ENCODE measurements around the gene NCMAP. TPM values are rescaled to one million over a fixed set of nuclear protein-coding genes. Genes with fewer than 3 reads are reported as not detected.

Gene NCMAP
- polyA plus RNA-seq, 2 of the 4 experiments (the other 2 are of a cell fraction), result 0.13 to 1.7 TPM

GRCh38 chr1:24536391-24536840, 19.5 kb upstream of the NCMAP start:
- Histone ChIP-seq H3K4me2 (peak overlapping the region; percentile 61), H3K4me1 (peaks cover 41% of the 10 kb centered on the region), H3K27ac (peak overlapping the region; percentile 59 to 79), H3K9me3 (no peaks in the 10 kb centered on the region), H3K4me3 (no peak overlapping the region)
- POLR2A ChIA-PET, result no interaction called here
- peak in 1 of 2 experiments; percentile 36 for DNase-seq (ENCODE audit: low read depth in 1 of 2, low spot score in 1 of 2)
- 12% methylated on average over 7 of the region's 7 CpGs for WGBS (ENCODE audit: missing lambda C conversion rate)
- no peak for FAIRE-seq
- CTCF ChIA-PET, result interaction anchor here (1.0 to 2.6 kb wide), 2 partner anchors 10 kb away, joined by 3 to 8 read pairs; no protein-coding TSS in a partner anchor
- no peak for TF ChIP-seq MAX (IDR thresholded peaks at IDR 0.05)
- TF ChIP-seq SREBF2 (IDR thresholded peaks at IDR 0.05), result no peak
- TF ChIP-seq CHD2 (IDR thresholded peaks at IDR 0.05; ENCODE audit: low read length, partially characterized antibody), result no peak
- TF ChIP-seq ZNF302 (CRISPR knock-in tag; IDR thresholded peaks at IDR 0.05), result no peak
- TF ChIP-seq NR3C1 (IDR thresholded peaks at IDR 0.05), result no peak
- TF ChIP-seq JUN (IDR thresholded peaks at IDR 0.05), result no peak
- TF ChIP-seq TP53 (CRISPR knock-in tag; IDR thresholded peaks at IDR 0.05), result no peak
- TF ChIP-seq KDM1A (IDR thresholded peaks at IDR 0.05; ENCODE audit: low read depth), result no peak
- TF ChIP-seq MAFK (IDR thresholded peaks at IDR 0.05; ENCODE audit: partially characterized antibody), result no peak
- no peak for TF ChIP-seq REST (IDR thresholded peaks at IDR 0.05)
- no peak for TF ChIP-seq EHF (CRISPR knock-in tag; IDR thresholded peaks at IDR 0.05)
- no peak for TF ChIP-seq BCL3 (IDR thresholded peaks at IDR 0.05)
- no peak for TF ChIP-seq CBX2 (IDR thresholded peaks at IDR 0.05; ENCODE audit: borderline replicate concordance, low read depth)
- TF ChIP-seq ZC3H11A (IDR thresholded peaks at IDR 0.05), result no peak
- TF ChIP-seq KDM5A (IDR thresholded peaks at IDR 0.05), result no peak
- TF ChIP-seq HOXB5 (CRISPR knock-in tag; IDR thresholded peaks at IDR 0.05), result no peak
- TF ChIP-seq RFX5 (IDR thresholded peaks at IDR 0.05), result no peak
- no peak for TF ChIP-seq RCOR1 (IDR thresholded peaks at IDR 0.05; ENCODE audit: low read depth, low read length)
- no peak for TF ChIP-seq FOXS1 (CRISPR knock-in tag; IDR thresholded peaks at IDR 0.05)
- no peak for TF ChIP-seq PBX3 (IDR thresholded peaks at IDR 0.05)
- ATAC-seq, result peak in 1 of 2 experiments; percentile 42; a peak in 2 of 6 replicates

- ChIA-PET CTCF (interaction anchor here (0.5 to 1.4 kb wide), 4 partner anchors 13 to 360 kb away, joined by 3 to 6 read pairs (median 3); partner anchors contain the start of gene NIPAL3), POLR2A (interaction anchor here (0.5 to 1.4 kb wide), 3 partner anchors 19 to 38 kb away, joined by 3 to 5 read pairs (median 3); partner anchors contain the start of gene RCAN3)
- FAIRE-seq, result no peak
- Histone ChIP-seq H3K27ac (peak overlapping the region; percentile 84 to 94), H3K4me3 (peak overlapping the region; percentile 27; the same call in 1 of the 3 replicates), H3K4me1 (peaks cover 69% of the 10 kb centered on the region), H3K9me3 (no peaks in the 10 kb centered on the region), H3K4me2 (peak overlapping the region; percentile 88)
- peak in 1 of 2 experiments; percentile 27; a peak in 3 of 6 replicates for ATAC-seq
- WGBS (ENCODE audit: missing lambda C conversion rate), result 2% methylated on average over 15 of the region's 15 CpGs
- no peak for DNase-seq (ENCODE audit: low read depth in 1 of 2, low spot score in 1 of 2)
- no peak for TF ChIP-seq CBX2 (IDR thresholded peaks at IDR 0.05; ENCODE audit: borderline replicate concordance, low read depth)
- no peak for TF ChIP-seq EHF (CRISPR knock-in tag; IDR thresholded peaks at IDR 0.05)
- TF ChIP-seq KDM5A (IDR thresholded peaks at IDR 0.05), result no peak
- TF ChIP-seq MYC (IDR thresholded peaks at IDR 0.05; ENCODE audit: borderline replicate concordance, low read length), result no peak
- TF ChIP-seq ZC3H11A (IDR thresholded peaks at IDR 0.05), result no peak
- TF ChIP-seq TFCP2L1 (CRISPR knock-in tag; IDR thresholded peaks at IDR 0.05), result no peak
- TF ChIP-seq CHD2 (IDR thresholded peaks at IDR 0.05; ENCODE audit: low read length, partially characterized antibody), result no peak
- TF ChIP-seq REST (IDR thresholded peaks at IDR 0.05), result no peak
- TF ChIP-seq ELK1 (IDR thresholded peaks at IDR 0.05; ENCODE audit: low read depth, low read length), result no peak
- TF ChIP-seq RFX5 (IDR thresholded peaks at IDR 0.05), result no peak
- no peak for TF ChIP-seq NPAS2 (CRISPR knock-in tag; IDR thresholded peaks at IDR 0.05; ENCODE audit: borderline replicate concordance)
Measured at GRCh38 chr1:24540051-24540905, 15.6 kb upstream of the NCMAP start.

All from A549 (cell line).